ENCODE results near the gene LRP5.
"Not testable (repeated sequence)": the region's sequence is repeated elsewhere in the genome, so short reads cannot be mapped to it uniquely, and the experiment has no call there.

Gene LRP5

GRCh38 chr11:68446046-68446725, 133.8 kb downstream of the LRP5 start:
- DNase-seq: no peak

GRCh38 chr11:68447015-68447801, 134.8 kb downstream of the LRP5 start:
- peak; percentile 87 for DNase-seq

GRCh38 chr11:68447914-68448313, 135.5 kb downstream of the LRP5 start:
- DNase-seq: not testable (repeated sequence)

- DNase-seq: no peak
These were observed 136.2 kb downstream of the LRP5 start for GRCh38 chr11:68448604-68449011.

- DNase-seq: no peak
These were observed 137.6 kb downstream of the LRP5 start for GRCh38 chr11:68449951-68450350.

GRCh38 chr11:68450711-68451110, 138.3 kb downstream of the LRP5 start:
- no peak for DNase-seq

GRCh38 chr11:68454767-68455166, 142.4 kb downstream of the LRP5 start:
- DNase-seq: no peak

- DNase-seq: no peak
These were observed 143.1 kb downstream of the LRP5 start for GRCh38 chr11:68455485-68455884.

- no peak for DNase-seq
These were observed 145.0 kb downstream of the LRP5 start for GRCh38 chr11:68457216-68457897.

GRCh38 chr11:68457898-68458249, 145.5 kb downstream of the LRP5 start:
- DNase-seq: no peak

- DNase-seq: not testable (repeated sequence)
These were observed 145.9 kb downstream of the LRP5 start for GRCh38 chr11:68458340-68458739.

GRCh38 chr11:68459886-68460740, 147.7 kb downstream of the LRP5 start:
- peak; percentile 100 for DNase-seq

GRCh38 chr11:68460741-68461574, 148.6 kb downstream of the LRP5 start, which contains the start of gene PPP6R3:
TSS of gene PPP6R3 (plus strand) at chr11:68460752. CDS start at chr11:68537665, 76,913 bp downstream.
- DNase-seq: no peak

GRCh38 chr11:68461575-68461917, 149.2 kb downstream of the LRP5 start:
- DNase-seq: peak; percentile 51

- no peak for DNase-seq
These were observed 151.3 kb downstream of the LRP5 start for GRCh38 chr11:68463714-68464113.

- DNase-seq: peak; percentile 40
These were observed 154.9 kb downstream of the LRP5 start for GRCh38 chr11:68467201-68467834.

GRCh38 chr11:68468217-68468828, 155.9 kb downstream of the LRP5 start:
- DNase-seq: no peak

GRCh38 chr11:68469122-68469521, 156.7 kb downstream of the LRP5 start:
- DNase-seq: peak; percentile 35

- no peak for DNase-seq
These were observed 157.3 kb downstream of the LRP5 start for GRCh38 chr11:68469642-68470041.

GRCh38 chr11:68470304-68470811, 158.0 kb downstream of the LRP5 start:
- no peak for DNase-seq

Measured in activated CD8-positive, alpha-beta memory T cell treated with anti-CD3 and anti-CD28 coated beads, Interleukin-2, amount 50 U/mL, for 48 hours (primary cell).